Stimulated activated CD4-positive, alpha-beta T cell treated with anti-CD3 and anti-CD28 coated beads, Interleukin-2, amount 100 ng/mL, for 24 hours (primary cell): ENCODE measurements around the gene DENND4A.

Experiments
- DNase-seq, 2 donors: peaks; one replicate each; pipeline ENCODE4 v3.0.0-alpha.2; 2020

The DENND4A gene

DNA sequence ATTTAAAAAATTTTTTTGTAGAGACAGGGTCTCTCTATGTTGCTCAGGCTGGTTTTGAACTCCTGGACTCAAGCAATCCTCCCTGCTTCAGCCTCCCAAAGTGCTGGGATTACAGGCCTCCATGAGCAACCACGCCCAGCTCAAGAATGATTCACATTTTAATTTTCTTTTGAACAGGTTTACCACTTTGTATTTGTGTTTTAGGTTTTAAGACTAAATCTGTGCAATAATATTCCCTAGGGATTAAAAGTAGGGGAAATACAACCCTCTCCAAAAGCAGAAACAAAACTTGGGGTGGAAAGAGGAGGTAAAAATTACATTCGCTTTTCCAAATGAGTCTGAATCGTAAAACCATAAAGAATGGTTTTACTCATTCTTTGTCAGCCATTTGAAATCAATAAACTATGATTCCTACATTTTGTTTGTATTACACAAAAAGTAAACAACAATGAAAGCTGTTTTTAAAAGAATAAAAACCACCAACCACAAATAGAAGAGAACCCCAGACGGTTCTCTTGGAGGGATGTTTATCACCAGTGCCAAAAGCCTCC lies 132.5 kb downstream of the DENND4A start:
- no peak for DNase-seq

DNA sequence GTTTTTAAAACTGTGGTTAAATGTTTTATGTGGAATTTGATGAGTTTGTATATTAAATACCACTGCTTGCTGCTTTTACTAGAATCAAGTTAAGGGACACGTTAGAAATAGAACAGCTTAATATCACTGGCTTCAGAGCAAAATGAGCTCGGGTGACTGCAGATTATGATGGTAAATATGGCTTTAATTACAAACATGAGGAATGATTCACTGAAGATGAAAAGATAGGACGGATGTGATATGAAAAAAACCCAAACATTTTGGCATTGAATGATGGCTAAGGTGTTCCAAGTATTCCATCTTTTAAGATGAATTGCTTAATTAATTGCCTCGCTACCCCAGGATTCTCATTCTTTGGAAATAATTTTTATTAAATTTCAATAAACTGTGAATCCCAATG lies 136.6 kb downstream of the DENND4A start:
- no peak for DNase-seq

DNA sequence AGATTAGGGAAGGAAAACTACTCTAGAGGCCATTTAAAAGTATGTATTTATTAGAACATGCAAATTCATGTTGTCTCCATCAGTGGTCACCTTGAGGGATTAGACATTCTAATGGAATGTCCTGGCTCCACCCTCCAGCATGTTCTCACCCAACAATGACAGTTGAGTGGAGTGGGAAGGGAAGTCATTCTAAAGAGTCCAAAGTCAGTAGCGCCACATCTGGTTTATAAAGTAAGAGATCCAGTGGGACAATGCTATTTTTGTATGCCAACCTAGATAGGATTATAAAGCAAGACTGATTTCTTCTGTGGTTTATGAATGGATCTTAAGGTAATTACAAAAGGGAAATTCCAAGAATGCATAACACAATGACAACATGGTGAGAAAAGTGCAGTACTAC lies 137.1 kb downstream of the DENND4A start:
- no peak for DNase-seq

GRCh38 chr15:65653801-65654521 lies 138.1 kb downstream of the DENND4A start:
- no peak for DNase-seq

DNA sequence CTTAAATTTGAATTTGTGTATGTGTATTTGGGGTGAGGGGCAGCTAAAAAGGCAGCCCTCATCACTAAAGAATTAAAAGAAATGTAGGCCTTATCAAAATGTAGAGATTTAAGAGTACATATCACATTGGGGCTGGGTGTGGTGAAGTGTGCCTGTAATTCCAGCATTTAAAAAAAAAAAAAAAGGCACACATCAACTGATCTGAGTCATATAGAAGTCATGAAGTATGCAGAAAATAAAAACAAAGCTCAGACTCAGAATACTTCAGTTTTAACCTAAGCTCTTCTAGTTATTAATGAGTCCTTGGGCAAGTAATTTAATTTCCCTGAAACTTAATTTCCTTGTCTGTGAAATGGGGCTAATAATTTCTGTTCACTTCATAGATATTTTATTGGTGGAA lies 138.8 kb downstream of the DENND4A start:
- no peak for DNase-seq

GRCh38 chr15:65651831-65652749 lies 140.0 kb downstream of the DENND4A start:
- no peak for DNase-seq

DNA sequence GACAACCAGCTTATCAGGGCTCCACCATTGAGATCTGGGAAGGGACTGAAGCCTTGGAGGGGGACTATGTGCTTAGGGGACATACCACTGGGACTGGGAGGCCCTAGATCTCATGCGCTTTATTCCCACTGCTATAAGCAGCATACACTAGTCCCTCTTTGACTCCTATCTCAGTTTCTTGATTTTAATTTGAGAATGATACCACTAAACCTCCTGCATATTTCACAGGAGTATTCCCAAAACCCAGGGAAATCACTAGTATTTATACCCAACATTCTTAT lies 141.1 kb downstream of the DENND4A start:
- DNase-seq, result no peak

- DNase-seq, result no peak
Observed at GRCh38 chr15:65650312-65651041, 141.6 kb downstream of the DENND4A start.

DNA sequence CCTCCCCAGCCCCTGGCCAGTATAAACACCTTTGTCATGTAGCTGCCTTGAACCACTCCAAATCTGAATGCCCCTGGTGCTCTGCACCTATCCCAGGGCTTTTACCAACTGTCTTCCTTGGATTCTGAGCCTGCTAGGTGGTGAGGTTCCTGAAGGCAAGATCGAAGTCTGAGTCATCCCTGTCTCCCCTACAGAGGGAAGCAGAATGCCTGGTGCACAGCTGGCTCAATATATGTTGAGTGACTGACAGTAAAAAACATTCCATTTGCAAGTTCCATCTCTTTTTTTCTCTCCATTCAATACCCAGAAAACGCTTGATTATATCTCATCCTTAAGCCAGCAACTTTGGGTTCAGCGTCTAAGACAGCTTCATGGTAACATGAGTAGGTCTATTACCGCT lies 145.6 kb downstream of the DENND4A start:
- DNase-seq, result no peak

GRCh38 chr15:65645392-65645791 lies 146.7 kb downstream of the DENND4A start:
- no peak for DNase-seq

DNA sequence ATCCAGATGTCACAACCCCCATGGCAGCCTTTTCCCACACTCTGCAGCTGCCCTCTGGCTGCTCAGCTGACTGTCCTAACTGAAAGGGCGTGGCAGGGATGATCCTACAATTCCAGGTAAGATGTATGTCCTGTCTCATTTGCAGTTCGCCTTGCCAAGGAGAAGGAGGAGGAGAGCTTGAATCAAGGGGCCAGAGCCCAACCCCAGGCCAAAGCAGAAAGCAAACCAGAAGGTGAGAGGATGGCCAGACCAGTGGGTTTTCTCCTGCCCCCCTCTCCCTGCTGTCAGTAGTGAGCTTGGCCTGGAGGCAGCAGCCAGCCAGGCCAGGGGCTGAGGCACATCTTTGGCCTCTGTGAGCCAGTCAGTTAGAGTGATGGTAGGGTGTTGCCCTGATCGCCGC lies 147.8 kb downstream of the DENND4A start:
- no peak for DNase-seq

GRCh38 chr15:65642594-65642993 lies 149.5 kb downstream of the DENND4A start:
- no peak for DNase-seq

DNA sequence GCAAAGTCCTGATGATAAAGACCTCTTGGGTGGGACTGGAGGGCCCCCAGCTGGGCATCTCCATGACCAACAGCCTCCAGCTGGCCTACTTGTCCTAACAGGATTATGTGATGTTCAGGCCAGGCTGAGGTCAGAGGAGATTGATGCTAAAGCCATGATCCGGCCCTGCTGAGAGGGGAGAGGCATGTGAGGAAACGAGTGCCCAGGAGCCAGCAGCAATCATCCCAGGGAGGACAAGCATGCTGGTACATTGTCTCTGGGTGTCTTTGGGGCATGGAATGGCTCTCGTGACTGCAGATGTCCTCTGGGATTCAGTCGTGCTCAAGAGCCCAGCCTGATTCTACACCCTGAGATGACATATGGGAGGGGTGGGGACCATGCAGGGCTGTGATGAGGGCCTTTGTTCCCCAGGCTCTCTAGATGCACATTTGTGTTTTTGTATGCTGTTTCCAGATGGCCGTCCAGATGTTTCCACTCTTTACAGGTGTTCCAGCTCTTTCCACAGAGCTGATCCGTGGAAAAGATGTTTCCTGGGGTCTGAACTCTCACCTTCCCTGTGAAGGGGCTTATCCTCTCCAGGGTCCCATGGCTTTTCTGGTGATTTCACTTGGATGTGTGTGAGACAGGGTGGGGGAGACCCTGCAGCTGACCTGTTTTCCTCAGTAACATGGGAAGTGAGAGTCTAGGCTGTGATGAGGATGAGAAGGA lies 150.2 kb downstream of the DENND4A start:
- no peak for DNase-seq

DNA sequence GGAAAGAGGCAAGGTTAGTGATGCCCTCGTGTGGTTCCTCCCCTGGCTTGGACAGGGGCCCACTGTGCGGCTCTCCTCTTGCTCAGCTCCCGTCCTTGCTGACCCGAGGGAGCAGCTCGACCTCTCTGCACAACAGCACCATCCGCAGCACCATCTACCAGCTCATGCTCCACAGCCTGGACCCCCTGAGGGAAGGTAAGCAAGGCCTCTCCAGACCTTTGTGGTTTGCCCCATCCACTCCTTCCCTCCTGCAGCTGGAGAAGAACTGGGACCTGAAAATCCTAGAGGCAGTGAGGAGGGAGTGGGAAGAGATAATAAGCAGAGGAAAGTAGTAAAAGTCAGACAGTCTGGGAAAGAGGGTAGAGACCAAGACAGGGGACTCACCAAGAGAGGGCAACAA lies 152.6 kb downstream of the DENND4A start:
- no peak for DNase-seq

- DNase-seq, result peak in 1 of 2 donors; percentile 28
Observed at GRCh38 chr15:65638681-65639089, 153.4 kb downstream of the DENND4A start.

- DNase-seq, result no peak
Observed at GRCh38 chr15:65638109-65638508, 154.0 kb downstream of the DENND4A start.

DNA sequence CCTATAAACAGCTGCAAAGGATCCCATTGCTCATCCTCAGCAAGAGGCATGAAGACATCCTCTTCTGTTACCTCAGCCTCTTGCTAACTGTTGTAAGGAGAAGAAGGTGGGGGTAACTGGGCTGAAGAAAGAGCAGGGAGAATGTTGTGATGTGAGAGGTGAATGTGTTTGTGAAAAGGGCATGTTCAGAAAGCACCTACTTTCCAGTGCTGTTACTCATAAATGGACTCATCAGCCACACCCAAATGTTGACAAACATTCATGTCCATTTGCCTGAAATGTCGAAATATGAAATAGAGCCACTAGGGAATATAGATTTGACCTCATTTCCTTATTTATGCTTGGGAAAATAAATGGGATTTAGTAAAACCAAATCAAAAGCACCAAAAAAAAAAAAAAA lies 157.7 kb downstream of the DENND4A start:
- DNase-seq, result no peak

GRCh38 chr15:65633752-65634151 lies 158.3 kb downstream of the DENND4A start:
- no peak for DNase-seq

DNA sequence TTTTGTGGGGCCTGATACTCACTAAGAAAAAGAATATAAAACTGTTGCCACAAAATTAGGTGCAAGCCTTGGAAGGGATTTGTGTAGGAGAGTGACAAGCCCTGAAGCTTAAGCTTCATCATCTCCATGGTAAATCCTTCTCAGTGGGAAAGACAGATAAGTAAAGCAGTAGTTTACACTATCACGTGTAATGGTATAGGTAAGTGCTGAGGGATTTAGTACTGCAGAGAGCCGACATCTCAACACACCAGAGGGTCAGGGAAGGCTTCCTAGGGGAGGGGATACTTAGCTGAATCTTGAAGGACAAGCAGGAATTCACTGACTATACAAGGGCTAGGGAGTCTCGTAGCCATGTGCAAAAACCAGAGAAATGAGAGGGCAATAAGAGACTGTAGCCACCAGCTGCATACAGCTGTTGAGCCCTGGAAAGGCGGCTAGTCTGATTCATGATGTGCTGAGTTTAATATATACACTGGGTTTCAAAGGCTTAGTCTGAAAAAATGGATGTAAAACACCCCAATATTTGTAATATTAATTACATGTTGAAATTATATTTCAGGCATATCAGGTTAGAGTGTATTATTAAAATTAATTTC lies 159.2 kb downstream of the DENND4A start:
- no peak for DNase-seq

- DNase-seq, result no peak
Observed at GRCh38 chr15:65631503-65631902, 160.6 kb downstream of the DENND4A start.

GRCh38 chr15:65630760-65631159 lies 161.3 kb downstream of the DENND4A start:
- DNase-seq, result no peak

DNA sequence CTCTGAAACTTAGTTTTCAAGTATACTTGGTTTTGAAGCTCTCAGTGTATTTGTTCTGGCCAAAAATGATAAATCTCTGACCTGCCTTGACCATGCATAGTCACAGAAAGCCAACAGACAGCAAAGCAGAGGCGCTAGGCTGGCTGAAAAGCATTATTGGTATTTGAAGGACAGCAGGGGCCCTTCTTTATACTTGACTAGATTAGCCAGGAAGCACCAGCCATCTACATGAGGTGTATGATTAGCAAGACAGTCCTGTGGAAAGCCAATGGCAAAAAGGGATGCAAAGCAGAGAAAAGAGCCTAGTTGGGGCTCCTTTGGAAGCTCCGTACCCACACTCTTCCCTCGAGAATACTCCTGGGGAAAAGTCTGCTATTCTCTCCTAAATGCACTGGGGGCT lies 162.5 kb downstream of the DENND4A start:
- no peak for DNase-seq
